ENCODE data around the gene OR7G1.

Gene OR7G1, protein sequence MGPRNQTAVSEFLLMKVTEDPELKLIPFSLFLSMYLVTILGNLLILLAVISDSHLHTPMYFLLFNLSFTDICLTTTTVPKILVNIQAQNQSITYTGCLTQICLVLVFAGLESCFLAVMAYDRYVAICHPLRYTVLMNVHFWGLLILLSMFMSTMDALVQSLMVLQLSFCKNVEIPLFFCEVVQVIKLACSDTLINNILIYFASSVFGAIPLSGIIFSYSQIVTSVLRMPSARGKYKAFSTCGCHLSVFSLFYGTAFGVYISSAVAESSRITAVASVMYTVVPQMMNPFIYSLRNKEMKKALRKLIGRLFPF

DNA sequence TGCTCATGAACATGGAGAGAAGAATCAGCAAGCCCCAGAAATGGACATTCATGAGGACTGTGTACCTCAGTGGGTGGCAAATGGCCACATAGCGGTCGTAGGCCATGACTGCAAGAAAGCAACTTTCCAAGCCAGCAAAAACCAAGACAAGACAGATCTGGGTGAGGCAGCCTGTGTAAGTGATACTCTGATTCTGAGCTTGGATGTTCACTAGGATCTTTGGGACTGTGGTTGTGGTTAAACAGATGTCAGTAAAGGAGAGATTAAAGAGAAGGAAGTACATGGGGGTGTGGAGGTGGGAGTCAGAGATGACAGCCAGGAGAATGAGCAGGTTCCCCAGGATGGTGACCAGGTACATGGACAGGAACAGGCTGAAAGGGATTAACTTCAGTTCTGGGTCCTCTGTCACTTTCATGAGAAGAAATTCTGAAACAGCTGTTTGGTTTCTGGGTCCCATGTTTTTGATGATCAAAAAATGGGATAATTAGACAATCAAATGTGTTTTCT lies at the start of gene OR7G1:
Gene OR7G1 (minus strand): TSS at position 457 of the 507 bp plus-strand sequence. CDS start 0 bp downstream, at position 457.
- no peak within 1 kb of the TSS for H3K27ac ChIP-seq
- TF ChIP-seq ZFX (IDR thresholded peaks at IDR 0.05; ENCODE audit: borderline replicate concordance) = no peak
- TF ChIP-seq, protein P1, sequence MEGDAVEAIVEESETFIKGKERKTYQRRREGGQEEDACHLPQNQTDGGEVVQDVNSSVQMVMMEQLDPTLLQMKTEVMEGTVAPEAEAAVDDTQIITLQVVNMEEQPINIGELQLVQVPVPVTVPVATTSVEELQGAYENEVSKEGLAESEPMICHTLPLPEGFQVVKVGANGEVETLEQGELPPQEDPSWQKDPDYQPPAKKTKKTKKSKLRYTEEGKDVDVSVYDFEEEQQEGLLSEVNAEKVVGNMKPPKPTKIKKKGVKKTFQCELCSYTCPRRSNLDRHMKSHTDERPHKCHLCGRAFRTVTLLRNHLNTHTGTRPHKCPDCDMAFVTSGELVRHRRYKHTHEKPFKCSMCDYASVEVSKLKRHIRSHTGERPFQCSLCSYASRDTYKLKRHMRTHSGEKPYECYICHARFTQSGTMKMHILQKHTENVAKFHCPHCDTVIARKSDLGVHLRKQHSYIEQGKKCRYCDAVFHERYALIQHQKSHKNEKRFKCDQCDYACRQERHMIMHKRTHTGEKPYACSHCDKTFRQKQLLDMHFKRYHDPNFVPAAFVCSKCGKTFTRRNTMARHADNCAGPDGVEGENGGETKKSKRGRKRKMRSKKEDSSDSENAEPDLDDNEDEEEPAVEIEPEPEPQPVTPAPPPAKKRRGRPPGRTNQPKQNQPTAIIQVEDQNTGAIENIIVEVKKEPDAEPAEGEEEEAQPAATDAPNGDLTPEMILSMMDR (IDR thresholded peaks at IDR 0.05) = no peak

DNA sequence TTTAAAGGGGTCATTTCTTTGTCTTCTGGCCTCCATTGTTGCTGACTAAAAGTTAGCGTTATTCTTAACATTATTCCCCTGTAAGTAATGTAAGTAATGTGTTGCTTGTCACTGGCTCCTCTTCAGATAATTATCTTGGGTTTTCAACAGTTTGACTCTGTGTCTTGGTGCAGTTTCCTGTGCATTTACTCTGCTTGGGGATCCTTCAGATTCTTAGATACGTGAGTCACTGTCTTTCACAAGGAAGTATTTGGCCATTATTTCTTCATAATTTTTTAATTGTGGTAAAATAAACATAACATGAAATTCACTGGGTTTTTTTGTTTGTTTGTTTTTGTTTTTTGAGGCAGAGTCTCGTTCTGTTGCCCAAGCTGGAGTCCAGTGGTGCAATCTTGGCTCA lies 49.7 kb upstream of the OR7G1 start:
- TF ChIP-seq, protein P1 (IDR thresholded peaks at IDR 0.05) = no peak
- TF ChIP-seq ZFX (IDR thresholded peaks at IDR 0.05; ENCODE audit: borderline replicate concordance) = no peak
- H3K27ac ChIP-seq = no peak overlapping the region

DNA sequence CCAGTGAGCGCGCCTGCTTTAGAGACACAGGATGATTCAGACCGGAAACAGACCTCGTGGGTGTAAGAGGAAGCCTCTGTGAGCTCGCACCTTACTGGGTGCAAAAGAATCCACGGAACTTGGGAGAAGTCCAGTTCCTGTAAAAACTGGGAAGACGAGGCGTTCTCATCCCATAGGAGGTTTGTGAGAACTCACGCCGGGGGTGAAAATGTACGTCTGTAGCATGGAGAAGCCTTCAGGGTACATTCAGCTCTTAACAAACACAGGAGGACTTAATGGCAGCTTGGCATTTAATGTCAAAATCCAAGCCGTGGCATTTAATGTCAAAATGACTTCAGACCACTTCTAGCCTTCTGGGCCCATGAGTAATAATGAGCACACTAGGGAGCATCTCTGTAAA lies 45.9 kb upstream of the OR7G1 start:
- no peak for TF ChIP-seq ZFX (IDR thresholded peaks at IDR 0.05; ENCODE audit: borderline replicate concordance)
- TF ChIP-seq, protein P1 (IDR thresholded peaks at IDR 0.05) = no peak
- H3K27ac ChIP-seq = no peak overlapping the region

DNA sequence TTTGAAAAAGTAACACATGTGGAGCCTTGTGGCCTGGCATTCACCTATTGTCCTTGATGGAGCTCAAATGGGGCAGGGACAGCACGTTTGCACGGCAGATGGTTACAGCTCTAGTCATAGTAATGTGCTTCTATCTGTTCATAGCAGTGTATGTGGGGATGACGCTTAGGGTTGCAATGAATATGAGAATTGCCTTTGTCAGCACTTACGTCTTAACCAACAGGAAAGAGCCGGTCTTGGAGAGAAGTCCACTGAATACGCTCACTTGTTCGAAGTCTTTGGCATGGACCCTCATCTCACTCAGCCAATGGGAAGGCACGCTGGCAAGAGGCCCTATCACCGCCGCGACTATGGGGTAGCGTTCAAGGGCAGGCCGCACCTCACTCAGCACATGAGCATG lies 44.3 kb upstream of the OR7G1 start:
- no peak overlapping the region for H3K27ac ChIP-seq
- TF ChIP-seq, protein P1 (IDR thresholded peaks at IDR 0.05) = no peak
- no peak for TF ChIP-seq ZFX (IDR thresholded peaks at IDR 0.05; ENCODE audit: borderline replicate concordance)

DNA sequence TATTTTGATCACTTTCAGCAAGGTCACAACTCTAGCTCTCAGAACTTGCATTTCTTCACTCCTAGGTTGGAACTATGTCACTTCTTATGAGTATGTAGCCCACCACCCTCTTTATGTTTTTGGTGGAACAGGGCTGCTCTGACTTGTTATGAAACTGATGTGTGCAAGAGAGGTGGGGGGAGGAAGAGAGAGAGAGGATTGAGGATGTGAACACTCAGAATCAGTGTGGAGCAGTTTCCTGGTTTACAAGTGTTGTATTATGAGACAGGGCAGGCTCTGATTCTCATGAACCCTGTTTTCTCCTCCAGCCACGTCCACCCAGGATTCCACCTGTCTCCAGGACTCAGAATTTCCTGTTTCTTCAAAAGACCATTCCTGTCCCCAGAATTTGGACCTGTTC lies 40.7 kb upstream of the OR7G1 start:
- no peak overlapping the region for H3K27ac ChIP-seq
- no peak for TF ChIP-seq ZFX (IDR thresholded peaks at IDR 0.05; ENCODE audit: borderline replicate concordance)

DNA sequence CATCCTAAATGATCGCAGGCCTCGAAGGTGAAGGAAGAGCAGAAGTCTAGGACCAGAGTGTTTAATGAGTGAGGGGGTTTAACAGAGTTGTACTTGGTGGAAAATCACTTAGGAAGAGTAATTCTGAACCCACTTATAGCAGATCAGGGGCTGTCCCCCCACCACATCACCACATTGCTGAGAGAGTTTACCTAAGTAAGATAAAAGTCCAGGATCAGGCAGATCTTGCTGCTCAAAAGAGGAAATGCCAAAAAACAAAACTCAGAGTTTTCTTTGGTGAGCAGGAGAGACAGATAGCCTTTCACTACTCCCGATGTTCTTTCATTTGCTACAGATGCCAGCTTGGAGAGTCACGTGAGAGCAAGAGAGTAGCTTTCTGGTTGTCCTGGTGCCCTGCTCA lies 40.0 kb upstream of the OR7G1 start:
- no peak overlapping the region for H3K27ac ChIP-seq
- TF ChIP-seq ZFX (IDR thresholded peaks at IDR 0.05; ENCODE audit: borderline replicate concordance) = no peak
- TF ChIP-seq, protein P1 (IDR thresholded peaks at IDR 0.05) = no peak

DNA sequence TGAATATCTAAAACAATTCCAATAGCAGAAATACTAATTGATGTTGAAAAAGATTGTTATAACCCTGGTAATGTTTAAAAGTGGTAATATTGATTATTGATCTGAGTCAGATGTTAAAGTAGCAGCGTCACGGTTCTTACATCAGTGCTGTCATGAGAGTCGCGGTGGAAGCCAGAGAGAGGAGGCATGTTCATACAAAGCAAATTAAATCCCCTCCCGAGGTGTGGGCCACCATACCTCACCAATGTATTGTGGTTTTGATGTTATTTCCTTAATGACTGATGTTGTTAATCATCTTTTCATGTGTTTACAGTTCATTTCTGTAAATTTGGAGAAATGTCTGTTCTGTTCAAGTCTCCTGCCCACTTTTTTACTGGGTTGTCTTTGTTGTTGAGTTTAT lies 35.8 kb upstream of the OR7G1 start:
- TF ChIP-seq, protein P1 (IDR thresholded peaks at IDR 0.05) = no peak
- TF ChIP-seq ZFX (IDR thresholded peaks at IDR 0.05; ENCODE audit: borderline replicate concordance) = no peak

More for the DNA sequence above, 35.8 kb upstream of the OR7G1 start:
- no peak overlapping the region for H3K27ac ChIP-seq

Data from 22Rv1 (cell line).